GM21526 (cell line): ENCODE results near the gene GARIN5A.

Source experiments
- ATAC-seq: cut with Tn5 transposase; IDR thresholded peaks from one replicate; pipeline ENCODE4 v1.9.1; 2021; ENCODE audit warnings: moderate library complexity; ENCODE audit not compliant: unreplicated experiment, low FRiP score

GARIN5A gene

GRCh38 chr19:50419022-50419579 is 57.5 kb downstream of the GARIN5A start:
- no peak for ATAC-seq

- ATAC-seq: no peak
Observed at GRCh38 chr19:50418176-50419021, 58.2 kb downstream of the GARIN5A start, which contains the start of gene SPIB. Gene SPIB, plus strand, starts transcription at chr19:50418938. Its CDS starts 25 bp downstream, at chr19:50418963.

- ATAC-seq: no peak
Observed at GRCh38 chr19:50417111-50418081, 59.3 kb downstream of the GARIN5A start.
